ENCODE results near the gene SEMA4B.

DNA sequence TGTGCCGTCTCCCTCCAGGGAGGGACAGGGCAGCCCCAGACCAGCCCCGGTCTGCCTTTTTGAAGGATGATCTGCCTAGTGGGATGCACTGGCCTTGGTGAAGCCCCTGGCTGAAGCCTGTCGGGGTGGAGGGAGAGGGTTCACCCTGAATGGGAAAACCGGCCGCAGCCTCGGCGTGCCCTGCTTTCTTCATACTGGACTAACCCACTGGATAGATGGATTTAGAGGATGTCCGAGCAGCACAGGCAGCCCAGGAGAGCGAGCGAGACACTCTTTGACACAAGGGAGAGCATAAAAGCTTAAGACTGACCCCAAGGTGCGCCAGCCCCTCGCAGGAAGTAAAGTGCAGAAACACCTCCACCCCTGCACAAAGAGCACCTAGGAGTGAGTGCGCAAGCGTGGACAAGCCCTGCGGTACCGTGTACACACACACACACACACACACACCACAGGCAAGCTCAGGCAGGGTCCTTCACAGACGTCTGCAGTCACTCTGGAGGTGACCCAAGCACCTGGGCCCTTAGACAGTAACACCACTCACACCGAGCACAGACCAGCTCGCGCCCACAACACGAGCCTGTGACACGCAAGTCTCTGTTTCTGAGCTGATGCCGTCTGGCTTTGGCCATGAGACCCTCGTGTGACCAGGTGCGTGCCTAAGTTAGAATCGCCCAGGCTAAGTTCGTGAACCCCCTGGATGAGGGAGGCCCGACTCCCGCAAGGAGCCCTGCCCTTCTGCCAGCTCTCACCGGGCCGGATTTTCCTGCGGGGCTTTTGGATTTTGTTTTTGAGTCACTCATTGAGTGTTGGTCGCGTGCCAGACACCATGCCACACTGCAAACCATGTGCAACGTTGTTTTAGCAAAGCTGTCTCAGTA is 11.3 kb downstream of the SEMA4B start:
- TF ChIP-seq POLR2AphosphoS5 (IDR thresholded peaks at IDR 0.05; ENCODE audit: low read depth) = no peak
- TF ChIP-seq, protein P1, sequence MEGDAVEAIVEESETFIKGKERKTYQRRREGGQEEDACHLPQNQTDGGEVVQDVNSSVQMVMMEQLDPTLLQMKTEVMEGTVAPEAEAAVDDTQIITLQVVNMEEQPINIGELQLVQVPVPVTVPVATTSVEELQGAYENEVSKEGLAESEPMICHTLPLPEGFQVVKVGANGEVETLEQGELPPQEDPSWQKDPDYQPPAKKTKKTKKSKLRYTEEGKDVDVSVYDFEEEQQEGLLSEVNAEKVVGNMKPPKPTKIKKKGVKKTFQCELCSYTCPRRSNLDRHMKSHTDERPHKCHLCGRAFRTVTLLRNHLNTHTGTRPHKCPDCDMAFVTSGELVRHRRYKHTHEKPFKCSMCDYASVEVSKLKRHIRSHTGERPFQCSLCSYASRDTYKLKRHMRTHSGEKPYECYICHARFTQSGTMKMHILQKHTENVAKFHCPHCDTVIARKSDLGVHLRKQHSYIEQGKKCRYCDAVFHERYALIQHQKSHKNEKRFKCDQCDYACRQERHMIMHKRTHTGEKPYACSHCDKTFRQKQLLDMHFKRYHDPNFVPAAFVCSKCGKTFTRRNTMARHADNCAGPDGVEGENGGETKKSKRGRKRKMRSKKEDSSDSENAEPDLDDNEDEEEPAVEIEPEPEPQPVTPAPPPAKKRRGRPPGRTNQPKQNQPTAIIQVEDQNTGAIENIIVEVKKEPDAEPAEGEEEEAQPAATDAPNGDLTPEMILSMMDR (conservative IDR thresholded peaks at IDR 0.05; ENCODE audit: low read depth in 2 of 2) = no peak
- TF ChIP-seq EZH2phosphoT487 (IDR thresholded peaks at IDR 0.05; ENCODE audit: unreplicated experiment) = no peak
- TF ChIP-seq EZH2 (IDR thresholded peaks at IDR 0.05; ENCODE audit: low read depth, unreplicated experiment) = no peak
- TF ChIP-seq, protein P2, sequence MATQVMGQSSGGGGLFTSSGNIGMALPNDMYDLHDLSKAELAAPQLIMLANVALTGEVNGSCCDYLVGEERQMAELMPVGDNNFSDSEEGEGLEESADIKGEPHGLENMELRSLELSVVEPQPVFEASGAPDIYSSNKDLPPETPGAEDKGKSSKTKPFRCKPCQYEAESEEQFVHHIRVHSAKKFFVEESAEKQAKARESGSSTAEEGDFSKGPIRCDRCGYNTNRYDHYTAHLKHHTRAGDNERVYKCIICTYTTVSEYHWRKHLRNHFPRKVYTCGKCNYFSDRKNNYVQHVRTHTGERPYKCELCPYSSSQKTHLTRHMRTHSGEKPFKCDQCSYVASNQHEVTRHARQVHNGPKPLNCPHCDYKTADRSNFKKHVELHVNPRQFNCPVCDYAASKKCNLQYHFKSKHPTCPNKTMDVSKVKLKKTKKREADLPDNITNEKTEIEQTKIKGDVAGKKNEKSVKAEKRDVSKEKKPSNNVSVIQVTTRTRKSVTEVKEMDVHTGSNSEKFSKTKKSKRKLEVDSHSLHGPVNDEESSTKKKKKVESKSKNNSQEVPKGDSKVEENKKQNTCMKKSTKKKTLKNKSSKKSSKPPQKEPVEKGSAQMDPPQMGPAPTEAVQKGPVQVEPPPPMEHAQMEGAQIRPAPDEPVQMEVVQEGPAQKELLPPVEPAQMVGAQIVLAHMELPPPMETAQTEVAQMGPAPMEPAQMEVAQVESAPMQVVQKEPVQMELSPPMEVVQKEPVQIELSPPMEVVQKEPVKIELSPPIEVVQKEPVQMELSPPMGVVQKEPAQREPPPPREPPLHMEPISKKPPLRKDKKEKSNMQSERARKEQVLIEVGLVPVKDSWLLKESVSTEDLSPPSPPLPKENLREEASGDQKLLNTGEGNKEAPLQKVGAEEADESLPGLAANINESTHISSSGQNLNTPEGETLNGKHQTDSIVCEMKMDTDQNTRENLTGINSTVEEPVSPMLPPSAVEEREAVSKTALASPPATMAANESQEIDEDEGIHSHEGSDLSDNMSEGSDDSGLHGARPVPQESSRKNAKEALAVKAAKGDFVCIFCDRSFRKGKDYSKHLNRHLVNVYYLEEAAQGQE (IDR thresholded peaks at IDR 0.05; ENCODE audit: unreplicated experiment) = no peak
- TF ChIP-seq, protein P3, sequence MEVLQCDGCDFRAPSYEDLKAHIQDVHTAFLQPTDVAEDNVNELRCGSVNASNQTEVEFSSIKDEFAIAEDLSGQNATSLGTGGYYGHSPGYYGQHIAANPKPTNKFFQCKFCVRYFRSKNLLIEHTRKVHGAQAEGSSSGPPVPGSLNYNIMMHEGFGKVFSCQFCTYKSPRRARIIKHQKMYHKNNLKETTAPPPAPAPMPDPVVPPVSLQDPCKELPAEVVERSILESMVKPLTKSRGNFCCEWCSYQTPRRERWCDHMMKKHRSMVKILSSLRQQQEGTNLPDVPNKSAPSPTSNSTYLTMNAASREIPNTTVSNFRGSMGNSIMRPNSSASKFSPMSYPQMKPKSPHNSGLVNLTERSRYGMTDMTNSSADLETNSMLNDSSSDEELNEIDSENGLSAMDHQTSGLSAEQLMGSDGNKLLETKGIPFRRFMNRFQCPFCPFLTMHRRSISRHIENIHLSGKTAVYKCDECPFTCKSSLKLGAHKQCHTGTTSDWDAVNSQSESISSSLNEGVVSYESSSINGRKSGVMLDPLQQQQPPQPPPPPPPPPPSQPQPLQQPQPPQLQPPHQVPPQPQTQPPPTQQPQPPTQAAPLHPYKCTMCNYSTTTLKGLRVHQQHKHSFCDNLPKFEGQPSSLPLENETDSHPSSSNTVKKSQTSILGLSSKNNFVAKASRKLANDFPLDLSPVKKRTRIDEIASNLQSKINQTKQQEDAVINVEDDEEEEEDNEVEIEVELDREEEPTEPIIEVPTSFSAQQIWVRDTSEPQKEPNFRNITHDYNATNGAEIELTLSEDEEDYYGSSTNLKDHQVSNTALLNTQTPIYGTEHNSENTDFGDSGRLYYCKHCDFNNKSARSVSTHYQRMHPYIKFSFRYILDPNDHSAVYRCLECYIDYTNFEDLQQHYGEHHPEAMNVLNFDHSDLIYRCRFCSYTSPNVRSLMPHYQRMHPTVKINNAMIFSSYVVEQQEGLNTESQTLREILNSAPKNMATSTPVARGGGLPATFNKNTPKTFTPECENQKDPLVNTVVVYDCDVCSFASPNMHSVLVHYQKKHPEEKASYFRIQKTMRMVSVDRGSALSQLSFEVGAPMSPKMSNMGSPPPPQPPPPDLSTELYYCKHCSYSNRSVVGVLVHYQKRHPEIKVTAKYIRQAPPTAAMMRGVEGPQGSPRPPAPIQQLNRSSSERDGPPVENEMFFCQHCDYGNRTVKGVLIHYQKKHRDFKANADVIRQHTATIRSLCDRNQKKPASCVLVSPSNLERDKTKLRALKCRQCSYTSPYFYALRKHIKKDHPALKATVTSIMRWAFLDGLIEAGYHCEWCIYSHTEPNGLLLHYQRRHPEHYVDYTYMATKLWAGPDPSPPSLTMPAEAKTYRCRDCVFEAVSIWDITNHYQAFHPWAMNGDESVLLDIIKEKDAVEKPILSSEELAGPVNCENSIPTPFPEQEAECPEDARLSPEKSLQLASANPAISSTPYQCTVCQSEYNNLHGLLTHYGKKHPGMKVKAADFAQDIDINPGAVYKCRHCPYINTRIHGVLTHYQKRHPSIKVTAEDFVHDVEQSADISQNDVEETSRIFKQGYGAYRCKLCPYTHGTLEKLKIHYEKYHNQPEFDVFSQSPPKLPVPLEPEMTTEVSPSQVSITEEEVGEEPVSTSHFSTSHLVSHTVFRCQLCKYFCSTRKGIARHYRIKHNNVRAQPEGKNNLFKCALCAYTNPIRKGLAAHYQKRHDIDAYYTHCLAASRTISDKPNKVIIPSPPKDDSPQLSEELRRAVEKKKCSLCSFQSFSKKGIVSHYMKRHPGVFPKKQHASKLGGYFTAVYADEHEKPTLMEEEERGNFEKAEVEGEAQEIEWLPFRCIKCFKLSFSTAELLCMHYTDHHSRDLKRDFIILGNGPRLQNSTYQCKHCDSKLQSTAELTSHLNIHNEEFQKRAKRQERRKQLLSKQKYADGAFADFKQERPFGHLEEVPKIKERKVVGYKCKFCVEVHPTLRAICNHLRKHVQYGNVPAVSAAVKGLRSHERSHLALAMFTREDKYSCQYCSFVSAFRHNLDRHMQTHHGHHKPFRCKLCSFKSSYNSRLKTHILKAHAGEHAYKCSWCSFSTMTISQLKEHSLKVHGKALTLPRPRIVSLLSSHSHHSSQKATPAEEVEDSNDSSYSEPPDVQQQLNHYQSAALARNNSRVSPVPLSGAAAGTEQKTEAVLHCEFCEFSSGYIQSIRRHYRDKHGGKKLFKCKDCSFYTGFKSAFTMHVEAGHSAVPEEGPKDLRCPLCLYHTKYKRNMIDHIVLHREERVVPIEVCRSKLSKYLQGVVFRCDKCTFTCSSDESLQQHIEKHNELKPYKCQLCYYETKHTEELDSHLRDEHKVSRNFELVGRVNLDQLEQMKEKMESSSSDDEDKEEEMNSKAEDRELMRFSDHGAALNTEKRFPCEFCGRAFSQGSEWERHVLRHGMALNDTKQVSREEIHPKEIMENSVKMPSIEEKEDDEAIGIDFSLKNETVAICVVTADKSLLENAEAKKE (CRISPR knock-in tag; IDR thresholded peaks at IDR 0.05) = no peak
- TF ChIP-seq CREB1 (CRISPR knock-in tag; IDR thresholded peaks at IDR 0.05; ENCODE audit: low read depth) = no peak
- no peak for TF ChIP-seq JUNB (IDR thresholded peaks at IDR 0.05; ENCODE audit: unreplicated experiment)
- TF ChIP-seq ZNF331 (CRISPR knock-in tag; IDR thresholded peaks at IDR 0.05; ENCODE audit: low read depth) = no peak
- TF ChIP-seq, protein P4, sequence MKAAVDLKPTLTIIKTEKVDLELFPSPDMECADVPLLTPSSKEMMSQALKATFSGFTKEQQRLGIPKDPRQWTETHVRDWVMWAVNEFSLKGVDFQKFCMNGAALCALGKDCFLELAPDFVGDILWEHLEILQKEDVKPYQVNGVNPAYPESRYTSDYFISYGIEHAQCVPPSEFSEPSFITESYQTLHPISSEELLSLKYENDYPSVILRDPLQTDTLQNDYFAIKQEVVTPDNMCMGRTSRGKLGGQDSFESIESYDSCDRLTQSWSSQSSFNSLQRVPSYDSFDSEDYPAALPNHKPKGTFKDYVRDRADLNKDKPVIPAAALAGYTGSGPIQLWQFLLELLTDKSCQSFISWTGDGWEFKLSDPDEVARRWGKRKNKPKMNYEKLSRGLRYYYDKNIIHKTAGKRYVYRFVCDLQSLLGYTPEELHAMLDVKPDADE (IDR thresholded peaks at IDR 0.05) = no peak
- no peak for TF ChIP-seq ZNF114 (CRISPR knock-in tag; IDR thresholded peaks at IDR 0.05)
- TF ChIP-seq STAT1 (IDR thresholded peaks at IDR 0.05; ENCODE audit: unreplicated experiment) = no peak
- TF ChIP-seq NANOG (IDR thresholded peaks at IDR 0.05; ENCODE audit: borderline replicate concordance) = no peak

Measured in GM23338 (cell line).